Mucosa of descending colon (tissue), 3 donors: ENCODE data around the gene ISG20. TPM values are rescaled to one million over a fixed set of nuclear protein-coding genes. Genes with fewer than 3 reads are reported as not detected.

Experiments used
- ATAC-seq: fragments of 200-7000 bp; cut with Tn5 transposase; one replicate; pipeline ENCODE4 v1.9.1; 2020; ENCODE audit warnings: mild to moderate bottlenecking, moderate library complexity
- DNase-seq, 3 donors: peaks; one replicate each; pipeline ENCODE4 v3.0.0-alpha.2; 2020
- H3K36me3 ChIP-seq: fragments of 200-600 bp; one replicate; pipeline ENCODE4 v1.8.0; 2021; ENCODE audit warnings: low read depth, mild to moderate bottlenecking
- H3K4me1 ChIP-seq: fragments of 200-600 bp; one replicate; pipeline ENCODE4 v1.8.0; 2021; ENCODE audit warnings: low read depth, mild to moderate bottlenecking
- H3K4me3 ChIP-seq: fragments of 200-600 bp; one replicate; pipeline ENCODE4 v1.8.0; 2021; ENCODE audit warnings: mild to moderate bottlenecking
- H3K9me3 ChIP-seq: fragments of 200-600 bp; one replicate; pipeline ENCODE4 v1.8.0; 2021; ENCODE audit warnings: mild to moderate bottlenecking
- CTCF ChIP-seq: fragments of 200-600 bp; IDR thresholded peaks from one replicate; pipeline ENCODE4 v1.8.0; 2022; ENCODE audit warnings: antibody characterized with exemption, mild to moderate bottlenecking
- intact Hi-C, 2 donors: fragments of 100-400 bp; cut with DNase I in 1 of 2; cut with micrococcal nuclease in 1 of 2; formaldehyde crosslinking; loops; one replicate each; pipeline versions ENCODE4 v1.11.0 to v1.11.1; 2022; cut with DNase I, micrococcal nuclease
- total RNA-seq, 3 donors: library from RNA; stranded (reverse); fragmentation: NEBNext Ultra II Directional in 2 of 3; extraction: Animal tissue kit (Norgen Biotek cat#: 25700) in 2 of 3; gene quantifications; one replicate each; pipeline versions ENCODE4 v1.2.1 to v1.2.4, GENCODE V29; 2021 to 2023
- donor health status: DM: no; HTN: no; CAD: no; lungs with moderate emphysema.
- donor health status: DM: no; HTN: no; CAD: no.
- donor health status: DM: no; HTN: yes; CAD: no.

The ISG20 gene
- total RNA-seq, 3 donors from 2014 or later: 32.2 to 69.0 (median 55.4) TPM

- intact Hi-C loops: no loop called here
- peak in 1 of 3 donors; percentile 13 for DNase-seq
- Histone ChIP-seq H3K36me3 (no peaks in the 10 kb centered on the region), H3K9me3 (no peaks in the 10 kb centered on the region), H3K4me3 (no peak overlapping the region), H3K4me1 (peaks cover 37% of the 10 kb centered on the region)
- ATAC-seq: no peak
- TF ChIP-seq CTCF: no peak
Measured at GRCh38 chr15:88644741-88645140, 5.9 kb downstream of the ISG20 start.

GRCh38 chr15:88645171-88646087, 6.6 kb downstream of the ISG20 start:
- intact Hi-C loops: no loop called here
- DNase-seq: peak in 1 of 3 donors; percentile 18

GRCh38 chr15:88646088-88646405, 7.2 kb downstream of the ISG20 start:
- ATAC-seq (no peak), DNase-seq (no peak)
- no peak for TF ChIP-seq CTCF
- peaks cover 27% of the 10 kb centered on the region for H3K4me1 ChIP-seq
- H3K36me3 ChIP-seq: no peaks in the 10 kb centered on the region
- no peaks in the 10 kb centered on the region for H3K9me3 ChIP-seq
- intact Hi-C loops: no loop called here
- H3K4me3 ChIP-seq: no peak overlapping the region

More at GRCh38 chr15:88645171-88646087, 6.6 kb downstream of the ISG20 start:
- Histone ChIP-seq H3K9me3 (no peaks in the 10 kb centered on the region), H3K4me3 (no peak overlapping the region), H3K36me3 (no peaks in the 10 kb centered on the region), H3K4me1 (peaks cover 30% of the 10 kb centered on the region)
- ATAC-seq: no peak
- no peak for TF ChIP-seq CTCF

- DNase-seq: peak in 2 of 3 donors; percentile 1 to 17
- Histone ChIP-seq H3K4me3 (no peak overlapping the region), H3K36me3 (no peaks in the 10 kb centered on the region), H3K9me3 (no peaks in the 10 kb centered on the region), H3K4me1 (peaks cover 27% of the 10 kb centered on the region)
- intact Hi-C loops: no loop called here
- TF ChIP-seq CTCF: no peak
- ATAC-seq: no peak
Measured at GRCh38 chr15:88646951-88647350, 8.1 kb downstream of the ISG20 start.

GRCh38 chr15:88647351-88648105, 8.7 kb downstream of the ISG20 start:
- no peaks in the 10 kb centered on the region for H3K36me3 ChIP-seq
- no peaks in the 10 kb centered on the region for H3K9me3 ChIP-seq
- DNase-seq (peak in 2 of 3 donors; percentile 28 to 57), ATAC-seq (peak; percentile 27)
- peaks cover 27% of the 10 kb centered on the region for H3K4me1 ChIP-seq
- TF ChIP-seq CTCF: no peak
- H3K4me3 ChIP-seq: no peak overlapping the region
- intact Hi-C loops: no loop called here
